ENCODE measurements around the gene VWA5B2.

- TF ChIP-seq CTCF (IDR thresholded peaks at IDR 0.05), result no peak
- no peak for TF ChIP-seq POLR2A (IDR thresholded peaks at IDR 0.05)
Observed at GRCh38 chr3:184188080-184188479, 41.3 kb upstream of the VWA5B2 start.
